GM15510 (cell line): Measurements from ENCODE around the gene PTMA.

Experiments used
- POLR2A ChIP-seq: IDR thresholded peaks from 3 replicates; pipeline ENCODE4 v1.6.1; 2011; ENCODE audit warnings: borderline replicate concordance; ENCODE audit not compliant: insufficient read length; ENCODE audit errors: extremely low read depth

The PTMA gene

GRCh38 chr2:231684314-231685223 lies 23.8 kb upstream of the PTMA start:
- TF ChIP-seq POLR2A: no peak

- no peak for TF ChIP-seq POLR2A
These were observed 22.8 kb upstream of the PTMA start for GRCh38 chr2:231685349-231686191.

- no peak for TF ChIP-seq POLR2A
These were observed 21.9 kb upstream of the PTMA start for GRCh38 chr2:231686192-231687100.

GRCh38 chr2:231687133-231687852 lies 21.0 kb upstream of the PTMA start:
- no peak for TF ChIP-seq POLR2A

- no peak for TF ChIP-seq POLR2A
These were observed 20.4 kb upstream of the PTMA start for GRCh38 chr2:231687961-231688360.

- TF ChIP-seq POLR2A: no peak
These were observed 19.6 kb upstream of the PTMA start for GRCh38 chr2:231688719-231689118.

GRCh38 chr2:231689124-231689893 lies 19.0 kb upstream of the PTMA start:
- TF ChIP-seq POLR2A: no peak

GRCh38 chr2:231691251-231691772 lies 17.0 kb upstream of the PTMA start:
- no peak for TF ChIP-seq POLR2A

GRCh38 chr2:231692847-231693246 lies 15.5 kb upstream of the PTMA start:
- TF ChIP-seq POLR2A: no peak

- TF ChIP-seq POLR2A: no peak
These were observed 14.4 kb upstream of the PTMA start for GRCh38 chr2:231693956-231694355.

GRCh38 chr2:231696004-231696367 lies 12.3 kb upstream of the PTMA start:
- no peak for TF ChIP-seq POLR2A

- no peak for TF ChIP-seq POLR2A
These were observed 9.3 kb upstream of the PTMA start for GRCh38 chr2:231699006-231699405.

- no peak for TF ChIP-seq POLR2A
These were observed 6.6 kb upstream of the PTMA start for GRCh38 chr2:231701456-231702373.

GRCh38 chr2:231704017-231704416 lies 4.3 kb upstream of the PTMA start:
- no peak for TF ChIP-seq POLR2A
